Stimulated activated CD4-positive, alpha-beta T cell treated with anti-CD3 and anti-CD28 coated beads, Interleukin-15, amount 100 ng/mL, for 48 hours (primary cell): ENCODE measurements around the gene SLC2A14.
"Not testable (repeated sequence)": the region's sequence is repeated elsewhere in the genome, so short reads cannot be mapped to it uniquely, and the experiment has no call there.

Experiments
- DNase-seq, 2 donors: peaks; one replicate each; pipeline ENCODE4 v3.0.0-alpha.2; 2020; ENCODE audit warnings: low read depth in 2 of 2

SLC2A14 gene

DNA sequence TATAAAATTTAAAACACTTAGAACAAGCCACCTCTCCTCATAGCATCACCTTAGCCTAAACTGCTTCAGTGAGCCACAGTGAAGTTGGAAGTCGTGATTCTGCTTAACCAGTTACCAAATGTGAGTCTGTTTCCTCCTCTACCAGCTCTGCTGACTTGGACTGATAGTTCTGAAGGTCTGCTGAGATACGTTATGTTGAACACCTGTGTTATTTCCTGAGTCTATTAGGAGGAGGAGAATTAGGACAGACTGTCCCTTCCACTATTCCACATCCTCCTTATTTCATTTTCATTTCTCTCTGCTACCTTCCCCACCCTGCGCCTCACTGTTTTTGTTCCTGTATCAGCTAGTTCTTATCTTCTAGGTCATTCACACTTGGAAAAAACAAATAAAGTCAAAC is 2.4 kb downstream of the SLC2A14 start:
- no peak for DNase-seq

GRCh38 chr12:7869137-7869536 is 3.6 kb downstream of the SLC2A14 start:
- DNase-seq: no peak

DNA sequence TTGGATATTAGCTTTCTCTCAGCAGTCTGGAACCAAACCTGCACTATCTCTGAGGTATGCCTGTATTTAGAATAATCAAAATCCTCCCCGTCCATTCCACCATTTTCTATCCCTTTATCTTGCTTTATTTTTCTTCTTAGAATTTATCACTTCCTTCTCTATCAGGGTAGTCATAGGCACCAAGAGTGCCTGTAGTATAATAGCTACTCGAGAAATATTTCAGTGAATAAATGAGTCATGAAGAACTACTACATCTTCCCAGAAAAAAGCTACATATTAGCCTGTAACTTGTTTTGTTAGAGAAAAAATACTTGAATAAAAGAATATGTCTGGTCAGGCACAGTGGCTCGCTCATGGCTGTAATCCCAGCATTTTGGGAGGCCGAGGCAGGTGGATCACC is 4.3 kb downstream of the SLC2A14 start:
- DNase-seq: no peak

DNA sequence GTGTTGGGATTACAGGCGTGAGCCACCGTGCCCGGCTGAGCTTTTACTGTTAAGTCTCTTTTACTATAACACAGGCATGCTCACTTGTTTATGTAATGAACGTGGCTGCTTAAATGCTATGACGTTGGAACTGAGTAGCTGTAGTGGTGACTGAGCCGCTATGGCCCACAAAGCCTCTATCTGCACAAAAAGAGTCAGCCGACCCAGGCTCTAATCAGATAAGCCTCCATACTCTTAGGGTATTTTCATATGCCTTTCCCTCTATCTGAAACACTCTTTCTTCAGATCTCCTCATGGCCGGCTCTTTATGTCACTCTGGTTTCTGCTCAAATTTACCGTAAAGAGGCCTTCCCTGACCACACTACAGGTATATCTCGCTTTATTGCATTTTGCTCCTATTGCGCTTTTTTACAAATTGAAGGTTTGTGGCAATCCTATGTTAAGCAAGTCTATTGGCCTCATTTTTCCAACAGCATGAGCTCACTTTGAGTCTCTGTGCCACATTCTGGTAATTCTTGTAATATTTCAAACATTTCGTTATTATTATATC is 8.0 kb downstream of the SLC2A14 start:
- no peak for DNase-seq

DNA sequence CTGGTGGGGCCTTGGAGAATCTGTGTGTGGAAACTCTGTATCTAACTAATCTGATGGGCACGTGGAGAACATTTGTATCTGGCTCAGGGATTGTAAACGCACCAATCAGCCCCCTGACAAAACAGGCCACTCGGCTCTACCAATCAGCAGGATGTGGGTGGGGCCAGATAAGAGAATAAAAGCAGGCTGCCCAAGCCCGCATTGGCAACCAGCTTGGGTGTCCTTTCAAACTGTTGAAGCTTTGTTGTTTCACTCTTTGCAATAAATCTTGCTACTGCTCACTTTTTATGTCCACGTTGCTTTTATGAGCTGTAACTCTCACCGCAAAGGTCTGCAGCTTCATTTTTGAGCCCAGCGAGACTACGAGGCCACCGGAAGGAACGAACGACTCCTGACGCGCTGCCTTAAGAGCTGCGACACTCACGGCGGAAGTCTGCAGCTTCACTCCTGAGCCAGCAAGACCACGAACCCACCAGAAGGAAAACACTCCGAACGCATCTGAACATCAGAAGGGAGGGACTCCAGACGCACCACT is 9.8 kb downstream of the SLC2A14 start:
- peak in 1 of 2 donors; percentile 13 for DNase-seq

DNA sequence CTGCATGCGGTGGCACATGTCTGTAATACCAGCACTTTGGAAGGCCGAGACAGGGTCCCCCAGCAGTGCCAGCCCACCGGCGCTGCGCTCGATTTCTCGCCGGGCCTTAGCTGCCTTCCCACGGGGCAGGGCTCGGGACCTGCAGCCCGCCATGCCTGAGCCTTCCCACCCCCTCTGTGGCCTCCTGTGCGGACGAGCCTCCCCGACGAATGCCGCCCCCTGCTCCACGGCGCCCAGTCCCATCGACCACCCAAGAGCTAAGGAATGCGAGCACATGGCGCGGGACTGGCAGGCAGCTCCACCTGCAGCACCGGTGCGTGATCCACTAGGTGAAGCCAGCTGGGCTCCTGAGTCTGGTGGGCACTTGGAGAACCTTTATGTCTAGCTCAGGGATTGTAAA is 10.4 kb downstream of the SLC2A14 start:
- not testable (repeated sequence) for DNase-seq

- no peak for DNase-seq
These were observed 13.2 kb downstream of the SLC2A14 start for GRCh38 chr12:7859552-7859951.

GRCh38 chr12:7857971-7858370 is 14.7 kb downstream of the SLC2A14 start:
- DNase-seq: no peak

DNA sequence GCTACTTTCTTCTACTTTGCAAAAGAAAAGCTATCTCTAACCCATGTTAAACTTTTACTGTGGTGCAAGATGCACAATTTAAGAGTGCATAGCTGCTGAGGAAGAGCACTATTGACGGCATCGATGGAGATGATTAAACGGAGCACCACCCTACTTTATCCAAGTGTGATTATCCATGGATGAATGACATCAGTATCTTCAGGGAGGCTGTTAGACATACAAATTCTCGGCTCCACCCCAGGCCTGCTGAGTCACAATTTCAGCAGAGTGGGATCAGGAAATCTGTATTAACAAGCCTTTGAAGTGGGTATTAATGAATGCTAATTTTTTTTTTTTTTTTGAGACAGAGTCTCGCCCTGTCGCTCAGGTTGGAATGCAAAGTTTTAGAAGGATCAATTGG is 16.2 kb downstream of the SLC2A14 start:
- DNase-seq: no peak

DNA sequence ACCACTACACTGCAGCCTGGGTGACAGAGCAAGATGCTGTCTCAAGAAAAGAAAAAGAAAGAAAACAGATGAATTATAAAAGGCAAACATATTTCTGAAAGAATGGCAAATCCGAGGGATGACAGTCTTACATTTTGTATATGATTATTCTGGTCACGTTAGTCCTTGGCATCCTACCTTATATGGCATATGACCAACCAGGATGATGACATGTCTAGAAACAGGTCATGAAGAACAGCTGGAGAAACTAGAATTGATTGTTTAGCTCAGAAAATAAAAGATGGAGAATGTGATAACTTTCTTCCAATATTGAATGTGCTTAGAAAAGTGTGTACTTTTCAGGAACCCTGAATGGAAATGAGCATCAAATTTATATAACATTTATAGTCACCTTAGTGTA is 19.2 kb downstream of the SLC2A14 start:
- no peak for DNase-seq

DNA sequence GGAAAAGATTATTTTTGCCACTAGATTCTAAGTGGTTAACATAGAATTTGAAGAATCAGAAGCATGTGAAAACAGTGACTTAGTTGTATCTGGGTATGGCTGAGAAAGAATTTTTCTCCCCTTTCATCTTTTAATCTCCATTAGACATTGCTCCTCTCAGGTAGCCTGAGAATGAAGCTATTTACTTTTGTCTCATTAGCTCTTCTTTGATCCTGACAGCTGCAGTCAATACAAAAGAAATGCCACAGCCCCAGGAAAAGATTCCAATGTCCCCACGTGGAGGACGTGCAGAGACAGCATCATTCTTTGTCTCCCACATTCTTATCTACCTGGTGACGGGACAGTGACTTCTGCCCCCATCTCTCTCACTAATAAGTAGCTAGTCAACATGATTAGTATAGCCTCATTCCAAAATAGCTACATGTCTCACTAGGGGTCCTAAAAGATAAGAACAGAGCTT is 21.1 kb downstream of the SLC2A14 start:
- not testable (repeated sequence) for DNase-seq

DNA sequence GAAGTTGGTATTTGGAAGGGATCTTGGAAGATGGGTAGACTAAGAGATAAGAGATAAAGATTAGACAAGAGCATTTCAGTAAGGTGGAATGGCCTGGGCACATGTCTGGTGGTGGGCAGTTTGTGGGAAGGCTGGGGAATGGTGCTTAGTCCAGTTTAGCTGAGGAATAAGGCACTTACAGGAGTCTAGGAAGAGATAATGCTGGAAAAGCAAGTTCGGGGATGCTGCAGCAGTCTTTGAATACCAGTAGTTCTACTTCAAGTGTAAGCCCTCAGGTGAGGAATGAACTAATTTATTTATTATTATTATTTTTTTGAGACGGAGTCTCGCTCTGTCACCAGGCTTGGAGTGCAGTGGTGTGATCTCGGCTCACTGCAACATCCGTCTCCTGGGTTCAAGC is 22.6 kb downstream of the SLC2A14 start:
- not testable (repeated sequence) for DNase-seq

- not testable (repeated sequence) for DNase-seq
These were observed 24.7 kb downstream of the SLC2A14 start for GRCh38 chr12:7848098-7848422.

- DNase-seq: not testable (repeated sequence)
These were observed 25.3 kb downstream of the SLC2A14 start for GRCh38 chr12:7847226-7848097.

- DNase-seq: no peak
These were observed 28.6 kb downstream of the SLC2A14 start for GRCh38 chr12:7844116-7844515.

GRCh38 chr12:7843583-7843982 is 29.1 kb downstream of the SLC2A14 start:
- not testable (repeated sequence) for DNase-seq

DNA sequence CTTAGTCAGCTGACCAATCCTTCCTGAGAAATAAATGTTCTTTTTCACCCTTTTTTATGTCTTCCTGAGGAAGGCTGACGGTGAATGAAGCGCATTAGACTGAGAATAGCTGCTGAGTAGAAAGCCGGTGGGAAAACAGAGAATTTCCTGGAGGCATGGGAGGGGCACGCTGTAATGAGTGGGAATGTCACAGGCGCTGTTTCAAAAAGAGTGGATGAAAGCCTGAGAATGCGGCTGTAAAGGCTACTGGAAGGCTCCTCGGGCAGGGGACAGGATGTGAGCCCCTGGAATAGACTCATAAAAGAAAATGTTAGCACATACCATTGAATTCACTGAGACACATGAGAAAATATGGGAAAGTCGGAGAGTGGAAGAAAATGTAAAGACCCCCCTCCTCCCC is 29.6 kb downstream of the SLC2A14 start:
- not testable (repeated sequence) for DNase-seq

DNA sequence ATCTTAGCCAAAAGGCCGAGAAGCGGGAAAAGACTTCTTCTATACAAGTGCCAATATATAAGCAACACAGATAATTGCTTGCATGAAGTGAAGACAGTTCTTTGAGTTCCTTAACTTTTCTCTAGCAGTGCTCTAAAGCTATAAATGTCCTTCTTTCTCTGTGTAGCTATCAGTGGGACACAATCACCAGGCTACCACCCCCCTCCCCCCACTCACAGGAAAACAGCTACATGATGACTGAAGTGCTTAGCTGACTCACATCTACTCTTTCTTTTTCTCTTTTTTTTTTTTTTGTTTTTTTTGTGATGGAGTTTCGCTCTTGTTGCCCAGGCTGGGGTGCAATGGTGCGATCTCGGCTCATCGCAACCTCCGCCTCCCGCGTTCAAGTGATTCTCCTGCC is 30.3 kb downstream of the SLC2A14 start:
- DNase-seq: not testable (repeated sequence)

GRCh38 chr12:7839848-7840247 is 32.9 kb downstream of the SLC2A14 start:
- DNase-seq: not testable (repeated sequence)

- not testable (repeated sequence) for DNase-seq
These were observed 33.5 kb downstream of the SLC2A14 start for GRCh38 chr12:7839226-7839625.

DNA sequence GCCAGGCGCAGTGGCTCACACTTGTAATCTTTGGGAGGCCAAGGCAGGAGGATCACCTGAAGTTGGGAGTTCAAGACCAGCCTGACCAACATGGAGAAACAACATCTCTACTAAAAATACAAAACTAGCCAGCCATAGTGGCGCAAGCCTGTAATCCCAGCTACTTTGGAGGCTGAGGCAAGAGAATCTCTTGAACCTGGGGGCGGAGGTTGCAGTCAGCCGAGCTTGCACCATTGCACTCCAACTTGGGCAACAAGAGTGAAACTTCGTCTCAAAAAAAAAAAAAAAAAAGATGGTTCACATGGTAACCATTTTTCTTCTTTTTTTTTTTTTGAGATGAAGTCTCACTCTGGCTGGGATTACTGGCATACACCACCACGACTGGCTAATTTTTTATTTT is 35.3 kb downstream of the SLC2A14 start:
- DNase-seq: no peak

DNA sequence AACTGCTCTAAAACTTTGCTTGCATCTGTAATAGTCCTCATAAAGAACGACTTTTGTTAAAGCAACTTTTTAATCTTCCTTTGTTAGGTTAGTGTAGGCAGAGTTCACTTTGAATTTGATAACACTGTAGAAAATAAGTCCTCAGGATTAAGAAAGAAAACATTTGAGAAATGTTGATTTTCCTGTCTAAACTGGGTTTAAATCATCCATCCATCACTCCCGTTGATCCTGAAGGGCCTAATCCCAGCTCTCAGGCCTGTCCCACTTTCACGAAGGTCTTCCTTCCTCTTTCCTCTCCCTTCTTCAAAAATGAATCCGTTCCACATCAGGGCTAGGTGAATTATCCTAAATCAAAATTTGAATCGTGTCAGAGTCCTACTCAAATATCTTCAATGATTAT is 36.9 kb downstream of the SLC2A14 start:
- DNase-seq: no peak

GRCh38 chr12:7835116-7835515 is 37.6 kb downstream of the SLC2A14 start:
- DNase-seq: no peak
